Measurements from ENCODE around the gene ITLN2.
"Not testable (repeated sequence)": the region's sequence is repeated elsewhere in the genome, so short reads cannot be mapped to it uniquely, and the experiment has no call there.

The ITLN2 gene

GRCh38 chr1:160942926-160943325 is 11.7 kb downstream of the ITLN2 start:
- Histone ChIP-seq H3K36me3 (ENCODE audit: control insufficient read depth in 1 of 2, insufficient read depth in 2 of 2, low read length in 2 of 2) (no peaks in the 10 kb centered on the region), H3K9ac (ENCODE audit: low read depth in 1 of 2, low read length in 2 of 2) (no peak overlapping the region), H3K4me1 (ENCODE audit: control insufficient read depth in 1 of 2, insufficient read depth in 2 of 2, low read length in 2 of 2) (peaks cover 2 to 6% of the 10 kb centered on the region in 2 donors), H3K27ac (ENCODE audit: low read depth, low read length) (no peak overlapping the region), H3K27me3 (ENCODE audit: control insufficient read depth in 1 of 2, insufficient read depth in 2 of 2, low read length in 2 of 2) (no peaks in the 10 kb centered on the region), H3K4me3 (ENCODE audit: low read depth in 1 of 2, low read length in 2 of 2) (no peak overlapping the region), H3K9me3 (ENCODE audit: control insufficient read depth in 1 of 2, low read length in 2 of 2) (no peaks in the 10 kb centered on the region)

- H3K4me3 ChIP-seq (ENCODE audit: low read depth in 1 of 2, low read length in 2 of 2); H3K9ac ChIP-seq (ENCODE audit: low read depth in 1 of 2, low read length in 2 of 2); H3K27ac ChIP-seq (ENCODE audit: low read depth, low read length); H3K36me3 ChIP-seq (ENCODE audit: control insufficient read depth in 1 of 2, insufficient read depth in 2 of 2, low read length in 2 of 2); H3K9me3 ChIP-seq (ENCODE audit: control insufficient read depth in 1 of 2, low read length in 2 of 2); H3K27me3 ChIP-seq (ENCODE audit: control insufficient read depth in 1 of 2, insufficient read depth in 2 of 2, low read length in 2 of 2); H3K4me1 ChIP-seq (ENCODE audit: control insufficient read depth in 1 of 2, insufficient read depth in 2 of 2, low read length in 2 of 2): not testable (repeated sequence)
Observed at GRCh38 chr1:160936666-160937065, 17.9 kb downstream of the ITLN2 start.

GRCh38 chr1:160935527-160936258 is 18.9 kb downstream of the ITLN2 start:
- Histone ChIP-seq H3K27ac (ENCODE audit: low read depth, low read length) (no peak overlapping the region), H3K4me3 (ENCODE audit: low read depth in 1 of 2, low read length in 2 of 2) (no peak overlapping the region), H3K9me3 (ENCODE audit: control insufficient read depth in 1 of 2, low read length in 2 of 2) (peaks cover 0 to 3% of the 10 kb centered on the region in 2 donors), H3K27me3 (ENCODE audit: control insufficient read depth in 1 of 2, insufficient read depth in 2 of 2, low read length in 2 of 2) (no peaks in the 10 kb centered on the region), H3K4me1 (ENCODE audit: control insufficient read depth in 1 of 2, insufficient read depth in 2 of 2, low read length in 2 of 2) (no peaks in the 10 kb centered on the region), H3K36me3 (ENCODE audit: control insufficient read depth in 1 of 2, insufficient read depth in 2 of 2, low read length in 2 of 2) (no peaks in the 10 kb centered on the region), H3K9ac (ENCODE audit: low read depth in 1 of 2, low read length in 2 of 2) (no peak overlapping the region)

DNA sequence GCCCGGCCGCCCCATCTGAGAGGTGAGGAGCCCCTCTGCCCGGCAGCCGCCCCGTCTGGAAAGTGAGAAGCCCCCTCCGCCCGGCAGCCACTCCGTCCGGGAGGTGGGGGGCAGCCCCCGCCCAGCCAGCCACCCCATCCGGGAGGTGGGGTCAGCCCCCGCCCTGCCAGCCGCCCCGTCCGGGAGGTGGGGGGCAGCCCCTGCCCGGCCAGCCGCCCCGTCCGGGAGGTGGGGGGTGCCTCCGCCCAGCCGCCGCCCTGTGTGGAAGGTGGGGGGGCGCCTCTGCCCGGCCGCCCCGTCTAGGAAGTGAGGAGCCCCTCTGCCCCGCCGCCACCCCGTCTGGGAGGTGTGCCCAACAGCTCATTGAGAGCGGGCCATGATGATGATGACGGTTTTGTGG is 21.3 kb downstream of the ITLN2 start:
- not testable (repeated sequence) for H3K9ac ChIP-seq (ENCODE audit: low read depth in 1 of 2, low read length in 2 of 2); H3K4me3 ChIP-seq (ENCODE audit: low read depth in 1 of 2, low read length in 2 of 2); H3K4me1 ChIP-seq (ENCODE audit: control insufficient read depth in 1 of 2, insufficient read depth in 2 of 2, low read length in 2 of 2); H3K9me3 ChIP-seq (ENCODE audit: control insufficient read depth in 1 of 2, low read length in 2 of 2); H3K27me3 ChIP-seq (ENCODE audit: control insufficient read depth in 1 of 2, insufficient read depth in 2 of 2, low read length in 2 of 2); H3K36me3 ChIP-seq (ENCODE audit: control insufficient read depth in 1 of 2, insufficient read depth in 2 of 2, low read length in 2 of 2); H3K27ac ChIP-seq (ENCODE audit: low read depth, low read length)

- Histone ChIP-seq H3K36me3 (ENCODE audit: control insufficient read depth in 1 of 2, insufficient read depth in 2 of 2, low read length in 2 of 2) (no peaks in the 10 kb centered on the region), H3K9ac (ENCODE audit: low read depth in 1 of 2, low read length in 2 of 2) (no peak overlapping the region), H3K27me3 (ENCODE audit: control insufficient read depth in 1 of 2, insufficient read depth in 2 of 2, low read length in 2 of 2) (no peaks in the 10 kb centered on the region), H3K4me3 (ENCODE audit: low read depth in 1 of 2, low read length in 2 of 2) (peak overlapping the region; percentile 17 to 26), H3K27ac (ENCODE audit: low read depth, low read length) (peak overlapping the region; percentile 10), H3K9me3 (ENCODE audit: control insufficient read depth in 1 of 2, low read length in 2 of 2) (peaks cover 0 to 10% of the 10 kb centered on the region in 2 donors), H3K4me1 (ENCODE audit: control insufficient read depth in 1 of 2, insufficient read depth in 2 of 2, low read length in 2 of 2) (peaks cover 0 to 16% of the 10 kb centered on the region in 2 donors)
Observed at GRCh38 chr1:160925652-160926244, 28.9 kb downstream of the ITLN2 start.

GRCh38 chr1:160924791-160925651 is 29.6 kb downstream of the ITLN2 start:
- Histone ChIP-seq H3K4me1 (ENCODE audit: control insufficient read depth in 1 of 2, insufficient read depth in 2 of 2, low read length in 2 of 2) (peaks cover 0 to 16% of the 10 kb centered on the region in 2 donors), H3K27me3 (ENCODE audit: control insufficient read depth in 1 of 2, insufficient read depth in 2 of 2, low read length in 2 of 2) (no peaks in the 10 kb centered on the region), H3K9me3 (ENCODE audit: control insufficient read depth in 1 of 2, low read length in 2 of 2) (peaks cover 0 to 10% of the 10 kb centered on the region in 2 donors), H3K9ac (ENCODE audit: low read depth in 1 of 2, low read length in 2 of 2) (no peak overlapping the region), H3K36me3 (ENCODE audit: control insufficient read depth in 1 of 2, insufficient read depth in 2 of 2, low read length in 2 of 2) (no peaks in the 10 kb centered on the region), H3K4me3 (ENCODE audit: low read depth in 1 of 2, low read length in 2 of 2) (peak overlapping the region; percentile 17 to 26), H3K27ac (ENCODE audit: low read depth, low read length) (no peak overlapping the region)

DNA sequence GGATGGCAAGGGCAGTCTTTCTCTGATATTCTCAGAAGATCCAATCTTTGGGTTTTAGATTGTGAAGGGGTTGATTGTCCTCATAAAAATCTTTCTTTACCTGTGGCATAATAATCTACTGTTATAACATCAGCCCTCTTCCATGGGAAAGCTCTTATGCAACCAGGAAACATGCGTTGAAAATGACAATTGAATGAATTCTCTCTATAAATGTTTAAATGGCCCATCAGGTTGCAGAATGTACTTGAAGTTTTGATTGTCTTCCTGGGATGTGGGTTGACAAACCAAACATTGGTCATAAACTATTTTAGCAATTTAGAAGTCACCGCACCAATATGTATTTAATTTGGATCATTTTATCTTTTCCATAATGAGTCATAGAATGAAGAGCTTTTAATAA is 37.9 kb downstream of the ITLN2 start:
- Histone ChIP-seq H3K27me3 (ENCODE audit: control insufficient read depth in 1 of 2, insufficient read depth in 2 of 2, low read length in 2 of 2) (no peaks in the 10 kb centered on the region), H3K36me3 (ENCODE audit: control insufficient read depth in 1 of 2, insufficient read depth in 2 of 2, low read length in 2 of 2) (no peaks in the 10 kb centered on the region), H3K9me3 (ENCODE audit: control insufficient read depth in 1 of 2, low read length in 2 of 2) (no peaks in the 10 kb centered on the region), H3K27ac (ENCODE audit: low read depth, low read length) (no peak overlapping the region), H3K4me3 (ENCODE audit: low read depth in 1 of 2, low read length in 2 of 2) (no peak overlapping the region), H3K4me1 (ENCODE audit: control insufficient read depth in 1 of 2, insufficient read depth in 2 of 2, low read length in 2 of 2) (peaks cover 0 to 5% of the 10 kb centered on the region in 2 donors), H3K9ac (ENCODE audit: low read depth in 1 of 2, low read length in 2 of 2) (no peak overlapping the region)

- H3K4me1 ChIP-seq (ENCODE audit: control insufficient read depth in 1 of 2, insufficient read depth in 2 of 2, low read length in 2 of 2): peaks cover 4 to 10% of the 10 kb centered on the region in 2 donors
- not testable (repeated sequence) for H3K4me3 ChIP-seq (ENCODE audit: low read depth in 1 of 2, low read length in 2 of 2); H3K36me3 ChIP-seq (ENCODE audit: control insufficient read depth in 1 of 2, insufficient read depth in 2 of 2, low read length in 2 of 2); H3K27me3 ChIP-seq (ENCODE audit: control insufficient read depth in 1 of 2, insufficient read depth in 2 of 2, low read length in 2 of 2); H3K27ac ChIP-seq (ENCODE audit: low read depth, low read length); H3K9me3 ChIP-seq (ENCODE audit: control insufficient read depth in 1 of 2, low read length in 2 of 2); H3K9ac ChIP-seq (ENCODE audit: low read depth in 1 of 2, low read length in 2 of 2)
Observed at GRCh38 chr1:160913229-160913628, 41.4 kb downstream of the ITLN2 start.

GRCh38 chr1:160911925-160912324 is 42.7 kb downstream of the ITLN2 start:
- Histone ChIP-seq H3K36me3 (ENCODE audit: control insufficient read depth in 1 of 2, insufficient read depth in 2 of 2, low read length in 2 of 2) (no peaks in the 10 kb centered on the region), H3K4me3 (ENCODE audit: low read depth in 1 of 2, low read length in 2 of 2) (no peak overlapping the region), H3K27ac (ENCODE audit: low read depth, low read length) (no peak overlapping the region), H3K4me1 (ENCODE audit: control insufficient read depth in 1 of 2, insufficient read depth in 2 of 2, low read length in 2 of 2) (peaks cover 4 to 10% of the 10 kb centered on the region in 2 donors), H3K9me3 (ENCODE audit: control insufficient read depth in 1 of 2, low read length in 2 of 2) (no peaks in the 10 kb centered on the region), H3K9ac (ENCODE audit: low read depth in 1 of 2, low read length in 2 of 2) (no peak overlapping the region), H3K27me3 (ENCODE audit: control insufficient read depth in 1 of 2, insufficient read depth in 2 of 2, low read length in 2 of 2) (no peaks in the 10 kb centered on the region)

DNA sequence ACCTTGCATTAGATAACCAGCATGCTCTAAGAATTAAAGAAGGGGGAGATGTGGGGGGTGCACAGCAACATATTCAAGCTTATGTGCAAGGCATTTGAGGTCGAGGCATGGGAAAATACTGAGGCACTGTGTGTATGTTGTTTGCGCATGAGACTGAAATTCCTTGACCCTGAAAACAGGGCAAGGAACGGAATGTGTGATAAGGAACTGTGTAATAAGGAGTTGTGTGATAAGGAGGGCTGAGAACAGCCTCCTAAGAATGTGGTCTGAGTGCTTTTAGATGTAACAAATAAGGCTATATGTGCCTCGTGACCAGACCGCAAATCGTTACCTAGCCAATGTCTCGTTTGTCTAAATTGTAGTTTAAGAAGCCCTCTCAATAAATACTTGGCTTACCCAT is 43.2 kb downstream of the ITLN2 start:
- H3K9ac ChIP-seq (ENCODE audit: low read depth in 1 of 2, low read length in 2 of 2): no peak overlapping the region
- H3K36me3 ChIP-seq (ENCODE audit: control insufficient read depth in 1 of 2, insufficient read depth in 2 of 2, low read length in 2 of 2): no peaks in the 10 kb centered on the region
- H3K4me3 ChIP-seq (ENCODE audit: low read depth in 1 of 2, low read length in 2 of 2): no peak overlapping the region
- no peaks in the 10 kb centered on the region for H3K27me3 ChIP-seq (ENCODE audit: control insufficient read depth in 1 of 2, insufficient read depth in 2 of 2, low read length in 2 of 2)
- H3K27ac ChIP-seq (ENCODE audit: low read depth, low read length): no peak overlapping the region
- peaks cover 4 to 10% of the 10 kb centered on the region in 2 donors for H3K4me1 ChIP-seq (ENCODE audit: control insufficient read depth in 1 of 2, insufficient read depth in 2 of 2, low read length in 2 of 2)
- H3K9me3 ChIP-seq (ENCODE audit: control insufficient read depth in 1 of 2, low read length in 2 of 2): no peaks in the 10 kb centered on the region

Data from duodenal mucosa (tissue), 2 donors.